Measurements from ENCODE around the gene NTF3.
"Not testable (repeated sequence)": the region's sequence is repeated elsewhere in the genome, so short reads cannot be mapped to it uniquely, and the experiment has no call there.

Gene NTF3

GRCh38 chr12:5514016-5514415, 82.1 kb downstream of the NTF3 start:
- no peak for DNase-seq

DNA sequence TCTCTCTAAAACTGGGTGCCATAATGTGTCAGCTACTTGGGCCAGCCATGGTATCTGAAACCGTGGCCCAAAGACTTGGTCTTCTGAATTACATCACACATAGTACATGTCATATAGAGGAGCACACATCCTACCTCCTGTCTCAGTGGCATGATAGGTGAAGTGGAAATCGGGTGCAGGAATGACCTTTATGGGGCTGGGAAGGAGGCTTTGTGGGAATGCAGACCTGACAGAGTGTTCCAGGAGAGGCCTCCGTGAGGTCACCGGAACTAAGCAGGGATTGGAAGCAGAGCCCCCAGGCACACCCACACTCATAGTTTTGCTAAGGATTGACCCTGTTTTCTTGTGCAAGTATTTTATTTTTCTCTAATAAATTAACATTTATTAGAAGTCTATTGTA, 82.6 kb downstream of the NTF3 start:
- DNase-seq: no peak

- no peak for DNase-seq
These were observed 83.5 kb downstream of the NTF3 start for GRCh38 chr12:5515458-5515857.

DNA sequence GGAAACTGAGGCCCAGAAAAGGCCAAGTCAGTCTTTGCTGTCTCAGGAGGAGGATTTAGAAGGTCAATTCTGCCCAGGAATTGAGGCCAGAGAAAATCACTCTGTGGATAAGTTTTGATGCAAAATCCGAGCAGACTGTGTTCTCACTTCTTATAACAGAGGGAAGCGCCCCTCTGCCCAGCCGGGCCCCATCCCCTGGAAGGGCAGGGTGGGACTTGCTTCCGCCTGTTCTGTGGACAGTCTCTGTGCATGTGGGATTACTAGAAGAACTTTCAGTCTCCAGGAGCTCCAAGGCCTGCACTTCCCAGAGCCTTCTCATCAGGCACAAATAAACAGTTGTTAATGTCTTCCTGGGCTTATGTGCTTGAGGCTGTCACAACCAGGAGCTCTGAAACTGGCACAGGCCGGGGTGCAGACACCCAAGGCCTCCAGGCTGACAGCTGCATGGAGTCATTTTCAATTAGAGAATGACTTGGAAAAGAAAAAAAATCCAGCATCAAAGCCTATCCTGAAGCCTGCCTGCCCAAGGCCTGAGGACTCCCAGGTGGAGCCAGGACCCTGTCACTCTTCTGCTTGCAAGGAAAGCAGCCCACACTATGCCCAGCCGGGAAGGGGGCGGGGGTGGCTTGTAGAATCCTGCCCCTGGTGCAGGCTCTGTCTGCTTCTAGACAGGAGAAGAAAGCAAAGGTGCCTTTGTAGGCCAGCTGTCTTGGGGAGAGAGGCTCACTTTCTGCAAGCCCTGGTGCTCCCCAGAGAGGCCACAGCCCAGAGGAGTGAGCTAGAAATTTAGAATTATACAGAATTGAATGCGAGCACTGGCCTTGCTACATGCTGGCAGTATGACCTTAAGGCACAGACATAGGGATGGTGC, 84.7 kb downstream of the NTF3 start:
- no peak for DNase-seq

DNA sequence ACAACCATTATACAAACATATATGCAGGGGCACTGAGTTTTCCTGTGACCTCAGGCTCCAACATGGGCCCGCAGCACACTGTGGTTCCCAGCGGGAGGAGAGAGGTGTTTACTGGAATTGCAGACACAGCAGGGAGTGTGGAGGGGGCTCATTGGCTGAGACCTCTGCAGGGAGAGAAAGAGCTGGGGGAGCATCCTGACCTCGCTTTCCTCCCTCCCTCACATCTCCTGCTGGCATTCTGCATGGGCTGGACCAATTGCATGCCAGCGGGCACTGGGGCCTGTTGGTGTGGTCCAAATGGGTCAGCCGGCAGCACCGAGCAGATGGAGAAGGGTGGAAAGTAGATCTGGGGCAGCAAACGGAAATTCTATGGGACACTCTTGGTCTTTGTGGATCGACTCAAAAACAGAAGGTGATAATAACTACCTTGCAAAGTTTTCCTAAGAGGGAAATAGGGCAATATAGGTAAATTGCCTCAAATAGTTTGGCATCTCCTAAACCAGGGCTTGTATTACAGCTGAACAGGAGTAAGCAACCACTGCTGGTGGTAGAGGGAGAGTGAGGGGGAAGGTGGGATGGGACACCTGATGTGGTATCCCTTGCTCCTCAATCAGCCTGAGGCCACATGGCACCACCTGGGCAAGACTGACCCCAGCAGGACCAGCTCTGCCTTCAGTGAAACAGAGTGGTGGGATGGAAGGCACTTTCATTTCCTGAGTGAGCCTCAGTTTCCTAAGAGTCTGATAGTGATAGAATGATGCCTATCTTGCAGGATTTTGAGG, 86.9 kb downstream of the NTF3 start:
- DNase-seq: no peak

- DNase-seq: no peak
These were observed 88.1 kb downstream of the NTF3 start for GRCh38 chr12:5520037-5520436.

DNA sequence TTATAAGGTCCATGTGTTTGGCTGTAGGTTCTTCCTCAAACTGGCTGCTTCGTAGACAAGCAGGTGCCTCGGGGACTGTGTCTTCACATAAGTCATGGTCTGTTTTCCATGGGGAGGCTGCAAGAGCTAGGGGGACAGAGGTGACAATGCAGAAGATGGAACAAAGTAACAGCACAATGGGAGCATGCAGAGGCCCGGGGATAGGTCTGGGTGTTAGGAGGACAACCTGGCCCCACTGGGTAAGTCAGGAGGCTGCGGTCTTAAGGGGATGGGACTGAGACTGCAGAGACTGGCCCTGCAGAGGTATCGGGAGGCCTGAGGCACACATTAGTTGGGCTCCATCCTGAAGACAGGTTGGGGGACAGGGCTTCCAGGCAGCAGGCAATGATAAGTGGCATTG, 88.9 kb downstream of the NTF3 start:
- DNase-seq: no peak

GRCh38 chr12:5521456-5522325, 89.8 kb downstream of the NTF3 start:
- no peak for DNase-seq

DNA sequence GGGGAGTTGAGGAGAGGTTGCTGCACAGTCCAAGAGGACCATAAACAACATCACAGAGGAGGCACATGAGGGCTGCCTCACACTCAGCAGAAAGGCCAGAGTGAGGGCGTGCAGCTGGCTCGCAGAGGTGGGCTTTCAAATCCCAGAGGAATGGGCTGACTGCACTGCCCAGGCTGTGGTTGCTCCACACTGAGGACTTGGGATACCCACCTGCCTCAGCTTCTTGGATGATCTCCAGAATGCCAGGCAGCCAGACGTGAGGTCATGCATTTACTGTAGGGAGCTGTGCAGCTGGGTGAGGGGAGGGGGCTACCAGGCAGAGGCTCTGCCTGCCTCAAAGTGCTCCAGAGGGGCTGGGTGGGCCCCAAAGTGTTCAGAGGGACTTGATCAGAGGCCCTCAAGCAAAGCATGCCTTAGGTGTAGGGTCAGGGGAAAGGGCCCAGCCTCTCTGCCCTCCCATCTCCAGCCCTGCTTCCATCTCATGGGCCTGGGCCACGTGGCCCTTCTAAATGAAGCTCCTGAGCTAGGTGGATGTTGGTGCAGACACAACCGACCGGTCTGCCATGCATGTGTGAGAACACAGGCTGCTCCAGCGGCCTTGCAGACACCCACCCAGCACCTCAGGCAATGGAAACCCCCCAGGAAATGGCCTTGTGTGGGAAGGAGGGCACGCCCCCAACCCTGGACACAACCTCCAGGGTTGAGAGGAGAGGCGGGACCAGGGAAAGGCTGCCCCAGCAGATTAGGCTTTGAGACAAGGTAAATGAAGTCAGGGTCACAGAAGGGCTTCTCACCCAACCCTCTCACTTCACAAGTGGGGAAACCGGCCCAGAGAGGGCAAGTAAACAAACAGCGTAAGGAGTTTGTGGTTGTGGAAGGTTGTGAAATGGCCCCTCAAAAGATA, 90.8 kb downstream of the NTF3 start:
- no peak for DNase-seq

DNA sequence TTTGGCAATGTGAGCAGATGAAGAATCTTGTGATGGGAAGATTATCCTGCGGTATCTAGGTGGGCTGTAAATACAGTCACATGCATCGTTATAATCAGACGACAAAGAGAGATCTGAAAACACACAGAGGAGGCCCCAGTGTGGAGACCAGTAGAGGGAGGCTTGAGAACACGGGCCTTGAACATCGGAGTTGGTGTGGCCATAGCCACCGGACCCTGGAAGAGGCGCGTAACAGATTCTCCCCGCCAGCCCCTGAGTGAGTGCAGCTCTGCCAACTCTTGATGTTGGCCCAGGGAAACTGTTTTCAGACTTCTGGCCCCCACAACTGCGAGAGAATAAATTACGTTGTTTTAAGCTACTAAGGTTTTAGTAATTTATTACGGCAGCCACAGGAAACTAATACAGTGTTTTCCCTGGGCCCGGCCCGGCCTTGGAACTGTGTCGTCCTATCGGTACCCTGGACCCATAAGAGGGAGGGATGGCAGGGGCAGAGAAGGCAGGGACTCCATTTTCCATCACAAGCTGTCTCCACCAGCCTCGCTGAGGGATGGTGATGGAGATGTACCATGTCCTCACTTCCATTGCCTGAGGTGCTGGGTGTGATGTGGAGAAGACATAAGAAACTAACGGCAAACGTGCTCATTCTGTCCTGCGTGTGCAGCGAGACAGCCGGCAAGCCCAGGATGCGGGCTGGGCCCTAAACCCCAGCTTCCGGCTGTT, 91.6 kb downstream of the NTF3 start:
- DNase-seq: no peak

DNA sequence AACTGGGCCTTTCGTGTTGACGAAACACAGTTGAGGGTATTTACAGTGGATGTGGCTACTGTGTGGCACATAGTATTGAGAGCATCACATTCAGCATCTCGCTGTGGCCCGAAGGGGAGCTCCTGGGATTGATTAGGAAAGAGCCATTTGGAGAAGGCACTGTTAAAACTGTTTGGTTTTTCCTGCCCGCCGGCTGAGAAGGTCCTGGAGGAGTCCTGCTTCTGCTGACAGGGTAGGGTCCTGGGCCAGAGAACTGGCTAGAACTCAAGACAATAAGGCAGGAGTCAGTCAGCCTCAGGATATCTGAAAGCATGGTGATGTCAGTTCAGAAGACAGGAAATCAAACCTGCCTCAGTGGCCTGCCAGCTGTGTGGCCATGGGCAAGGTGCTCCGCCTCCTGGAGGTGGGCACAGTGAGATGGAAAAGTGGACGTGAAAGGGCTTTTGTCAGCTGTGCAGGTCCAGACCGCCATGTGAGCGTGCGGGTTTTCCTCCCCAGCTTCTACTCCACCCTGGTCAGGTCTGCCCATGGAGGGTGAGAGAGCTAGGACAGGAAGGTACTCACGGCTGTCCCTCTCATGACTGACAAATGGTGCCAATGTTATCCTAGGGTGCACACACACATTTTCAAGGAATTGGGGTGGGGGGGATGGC, 92.3 kb downstream of the NTF3 start:
- DNase-seq: no peak

DNA sequence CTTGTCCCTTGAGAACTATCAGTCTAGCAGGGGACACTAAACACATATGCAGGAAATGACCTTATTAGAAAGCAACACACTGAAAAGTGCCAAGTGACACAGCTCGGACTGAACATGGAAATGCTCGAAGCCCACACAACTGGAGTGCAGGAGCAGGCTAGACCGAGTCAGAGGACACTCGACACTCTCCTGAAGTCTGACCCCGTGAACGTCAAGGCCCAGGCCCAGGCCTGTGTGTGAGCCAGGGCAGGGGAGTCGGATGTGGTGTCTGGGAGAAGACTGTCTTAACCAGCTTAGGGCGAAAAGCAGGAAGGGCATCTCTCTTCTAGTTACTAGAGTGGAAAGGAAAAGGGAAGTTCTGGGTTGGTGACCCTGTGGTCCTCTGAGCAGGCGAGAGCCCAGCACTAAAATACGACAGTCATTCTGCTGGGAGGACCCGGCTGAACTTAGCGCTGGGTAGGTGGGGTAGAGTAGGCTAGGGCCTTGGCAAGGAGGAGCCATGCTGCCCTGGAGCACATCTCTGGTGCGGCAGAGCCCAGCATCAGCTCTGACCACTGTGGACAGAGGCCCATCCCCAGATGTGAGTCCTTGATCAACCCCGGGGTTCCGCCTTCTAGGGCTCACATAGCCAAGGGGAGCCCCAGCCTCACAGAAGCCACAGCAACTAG, 93.0 kb downstream of the NTF3 start:
- DNase-seq: no peak

GRCh38 chr12:5525783-5526367, 94.0 kb downstream of the NTF3 start:
- DNase-seq: no peak

GRCh38 chr12:5533368-5533767, 101.5 kb downstream of the NTF3 start:
- no peak for DNase-seq

DNA sequence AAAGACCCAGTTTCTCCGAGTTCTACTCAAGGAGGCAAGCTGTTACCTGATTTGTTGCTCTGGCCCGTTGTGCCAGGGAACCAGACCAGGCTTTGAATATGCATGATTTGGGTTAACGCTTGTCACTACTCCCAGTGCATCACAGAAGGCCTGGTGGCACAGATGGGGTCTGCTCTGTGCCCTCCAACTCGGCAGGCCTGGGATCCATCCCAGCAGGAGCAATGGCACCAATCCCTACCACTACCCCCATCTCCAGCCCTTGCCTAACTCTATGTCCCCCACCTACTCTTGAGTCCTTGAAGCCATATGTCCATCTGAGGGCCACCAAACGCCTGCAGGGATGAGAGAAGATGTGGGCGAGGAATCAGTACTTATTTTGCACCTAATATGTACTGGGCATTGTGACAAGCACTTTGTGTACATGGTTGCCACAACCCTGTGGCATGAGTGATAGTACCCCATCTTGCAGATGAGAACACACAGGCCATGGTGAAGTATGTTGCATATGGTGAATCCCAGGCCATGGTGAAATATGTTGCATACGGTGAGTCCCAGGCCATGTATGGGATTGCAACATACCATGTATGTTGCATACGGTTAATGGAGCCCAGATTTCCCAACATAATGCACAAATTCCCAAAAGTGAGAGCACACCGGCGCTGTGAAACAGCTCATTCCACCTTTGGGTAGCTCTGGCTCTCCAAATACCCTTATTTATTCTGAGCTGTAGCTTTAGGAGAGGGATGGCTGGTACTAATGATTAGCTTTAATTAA, 102.7 kb downstream of the NTF3 start:
- DNase-seq: no peak

GRCh38 chr12:5535541-5535940, 103.6 kb downstream of the NTF3 start:
- DNase-seq: no peak

DNA sequence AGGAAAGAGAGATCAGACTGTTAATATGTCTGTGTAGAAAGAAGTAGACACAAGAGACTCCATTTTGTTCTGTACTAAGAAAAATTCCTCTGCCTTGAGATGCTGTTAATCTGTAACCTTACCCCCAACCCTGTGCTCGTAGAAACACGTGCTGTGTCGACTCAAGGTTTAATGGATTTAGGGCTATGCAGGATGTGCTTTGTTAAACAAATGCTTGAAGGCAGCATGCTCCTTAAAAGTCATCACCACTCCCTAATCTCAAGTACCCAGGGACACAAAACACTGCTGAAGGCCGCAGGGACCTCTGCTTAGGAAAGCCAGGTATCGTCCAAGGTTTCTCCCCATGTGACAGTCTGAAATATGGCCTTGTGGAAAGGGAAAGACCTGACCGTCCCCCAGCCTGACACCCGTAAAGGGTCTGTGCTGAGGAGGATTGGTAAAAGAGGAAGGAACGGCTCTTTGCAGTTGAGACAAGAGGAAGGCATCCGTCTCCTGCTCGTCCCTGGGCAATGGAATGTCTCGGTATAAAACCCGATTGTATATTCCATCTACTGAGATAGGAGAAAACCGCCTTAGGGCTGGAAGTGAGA, 105.2 kb downstream of the NTF3 start:
- not testable (repeated sequence) for DNase-seq

DNA sequence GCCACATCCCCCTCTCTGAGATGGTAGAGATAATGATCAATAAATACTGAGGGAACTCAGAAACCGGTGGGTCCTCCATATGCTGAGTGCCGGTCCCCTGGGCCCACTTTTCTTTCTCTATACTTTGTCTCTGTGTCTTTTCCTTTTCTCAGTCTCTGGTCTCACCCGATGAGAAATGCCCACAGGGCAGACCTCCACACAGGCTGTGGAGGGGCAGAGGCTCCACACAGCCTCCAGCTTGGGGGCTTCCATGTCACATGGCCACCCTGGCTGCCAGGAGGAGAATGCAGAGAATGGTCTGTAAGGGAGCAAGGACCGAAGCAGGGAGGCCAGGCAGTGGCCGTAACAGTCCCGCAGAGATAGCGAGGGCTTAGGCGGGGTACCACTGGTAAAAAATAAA, 105.9 kb downstream of the NTF3 start:
- DNase-seq: no peak

Data from CD4-positive, alpha-beta T cell treated with Interleukin-17A for 4 hours (primary cell).